GM23338 (cell line): Measurements from ENCODE around the gene GPC6.

Experiments
- CREB1 ChIP-seq: fragments of 250-450 bp; sonication (Bioruptor Pico); IDR thresholded peaks from 2 replicates; pipeline ENCODE4 v1.5.0; 2020; ENCODE audit warnings: low read depth, mild to moderate bottlenecking, moderate library complexity
- EZH2 ChIP-seq: fragments of 200-600 bp; sonication (generic); IDR thresholded peaks from one replicate; pipeline ENCODE4 v1.8.0; 2017; ENCODE audit warnings: antibody characterized with exemption, mild to moderate bottlenecking, low read depth; ENCODE audit not compliant: unreplicated experiment
- EZH2phosphoT487 ChIP-seq: fragments of 200-600 bp; sonication (generic); IDR thresholded peaks from one replicate; pipeline ENCODE4 v1.8.1; 2018; ENCODE audit warnings: antibody characterized with exemption; ENCODE audit not compliant: unreplicated experiment
- JUNB ChIP-seq: IDR thresholded peaks from one replicate; pipeline ENCODE4 v1.6.1; 2016; ENCODE audit warnings: antibody characterized with exemption; ENCODE audit not compliant: unreplicated experiment
- POLR2AphosphoS5 ChIP-seq: IDR thresholded peaks from 2 replicates; pipeline ENCODE4 v1.6.1; 2016; ENCODE audit warnings: antibody characterized with exemption, low read depth
- ZNF114 ChIP-seq: fragments of 250-450 bp; sonication (Bioruptor Pico); IDR thresholded peaks from 2 replicates; pipeline ENCODE4 v1.5.0; 2020; ENCODE audit warnings: mild to moderate bottlenecking, moderate library complexity
- TF ChIP-seq, protein P1 (sequence below): IDR thresholded peaks from 2 replicates; pipeline ENCODE4 v1.6.1; 2016; ENCODE audit warnings: antibody characterized with exemption
- TF ChIP-seq, protein P2 (sequence below), 2 experiments: fragments of 200-600 bp in 1 of 2; sonication (generic) in 1 of 2; conservative IDR thresholded peaks; 2 replicates each; pipeline versions ENCODE4 v1.5.1 to v1.6.1; 2016 to 2017; ENCODE audit warnings: antibody characterized with exemption in 2 of 2, low read depth in 2 of 2, mild to moderate bottlenecking in 2 of 2, moderate library complexity in 1 of 2

DNA sequence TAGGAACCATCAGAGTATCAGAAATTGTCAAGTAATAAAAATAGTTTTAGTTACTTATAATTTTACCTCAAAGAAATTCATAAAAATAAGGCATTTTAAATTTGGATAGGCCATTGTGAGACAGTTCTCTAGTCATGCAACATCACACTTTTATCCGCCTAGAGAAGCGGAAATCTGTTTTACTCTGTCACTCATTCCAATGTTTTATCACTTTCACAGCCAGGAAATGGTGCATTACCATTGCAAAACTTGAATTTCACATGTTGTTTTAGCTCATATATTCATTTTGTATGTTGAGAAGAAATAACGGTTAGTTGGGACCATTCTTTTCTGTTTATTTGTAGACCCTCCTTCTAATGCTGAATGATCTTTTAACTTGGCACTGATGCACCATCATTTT lies 427.2 kb downstream of the GPC6 start:
- no peak for TF ChIP-seq EZH2phosphoT487
- TF ChIP-seq, protein P1, sequence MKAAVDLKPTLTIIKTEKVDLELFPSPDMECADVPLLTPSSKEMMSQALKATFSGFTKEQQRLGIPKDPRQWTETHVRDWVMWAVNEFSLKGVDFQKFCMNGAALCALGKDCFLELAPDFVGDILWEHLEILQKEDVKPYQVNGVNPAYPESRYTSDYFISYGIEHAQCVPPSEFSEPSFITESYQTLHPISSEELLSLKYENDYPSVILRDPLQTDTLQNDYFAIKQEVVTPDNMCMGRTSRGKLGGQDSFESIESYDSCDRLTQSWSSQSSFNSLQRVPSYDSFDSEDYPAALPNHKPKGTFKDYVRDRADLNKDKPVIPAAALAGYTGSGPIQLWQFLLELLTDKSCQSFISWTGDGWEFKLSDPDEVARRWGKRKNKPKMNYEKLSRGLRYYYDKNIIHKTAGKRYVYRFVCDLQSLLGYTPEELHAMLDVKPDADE, result no peak
- TF ChIP-seq POLR2AphosphoS5, result no peak
- TF ChIP-seq, protein P2, sequence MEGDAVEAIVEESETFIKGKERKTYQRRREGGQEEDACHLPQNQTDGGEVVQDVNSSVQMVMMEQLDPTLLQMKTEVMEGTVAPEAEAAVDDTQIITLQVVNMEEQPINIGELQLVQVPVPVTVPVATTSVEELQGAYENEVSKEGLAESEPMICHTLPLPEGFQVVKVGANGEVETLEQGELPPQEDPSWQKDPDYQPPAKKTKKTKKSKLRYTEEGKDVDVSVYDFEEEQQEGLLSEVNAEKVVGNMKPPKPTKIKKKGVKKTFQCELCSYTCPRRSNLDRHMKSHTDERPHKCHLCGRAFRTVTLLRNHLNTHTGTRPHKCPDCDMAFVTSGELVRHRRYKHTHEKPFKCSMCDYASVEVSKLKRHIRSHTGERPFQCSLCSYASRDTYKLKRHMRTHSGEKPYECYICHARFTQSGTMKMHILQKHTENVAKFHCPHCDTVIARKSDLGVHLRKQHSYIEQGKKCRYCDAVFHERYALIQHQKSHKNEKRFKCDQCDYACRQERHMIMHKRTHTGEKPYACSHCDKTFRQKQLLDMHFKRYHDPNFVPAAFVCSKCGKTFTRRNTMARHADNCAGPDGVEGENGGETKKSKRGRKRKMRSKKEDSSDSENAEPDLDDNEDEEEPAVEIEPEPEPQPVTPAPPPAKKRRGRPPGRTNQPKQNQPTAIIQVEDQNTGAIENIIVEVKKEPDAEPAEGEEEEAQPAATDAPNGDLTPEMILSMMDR (conservative IDR thresholded peaks at IDR 0.05; ENCODE audit: low read depth in 2 of 2), result no peak
- no peak for TF ChIP-seq CREB1 (CRISPR knock-in tag)
- TF ChIP-seq JUNB, result no peak
- TF ChIP-seq ZNF114 (CRISPR knock-in tag), result no peak
- no peak for TF ChIP-seq EZH2
